ENCODE data around the gene SHC1.

DNA sequence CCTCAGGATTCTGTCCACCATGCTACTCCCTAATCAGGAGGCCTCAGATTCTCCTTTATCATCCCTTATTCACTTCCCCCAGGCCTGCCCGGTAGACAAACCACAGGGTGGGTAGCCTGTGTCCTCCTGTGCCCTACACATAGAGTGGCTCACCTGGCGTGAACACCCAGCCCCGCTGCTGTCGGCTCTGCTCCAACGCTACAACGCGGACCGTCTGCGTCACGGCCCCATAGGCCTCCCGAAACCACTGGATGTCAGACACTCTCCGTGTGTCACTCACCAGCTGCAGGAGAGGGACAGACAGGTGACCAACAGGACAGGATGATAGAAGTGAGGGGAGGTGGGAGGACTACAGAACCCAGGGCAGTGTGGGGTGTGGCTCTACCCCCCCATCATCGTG, 44.3 kb downstream of the SHC1 start:
- TF ChIP-seq, protein P1, sequence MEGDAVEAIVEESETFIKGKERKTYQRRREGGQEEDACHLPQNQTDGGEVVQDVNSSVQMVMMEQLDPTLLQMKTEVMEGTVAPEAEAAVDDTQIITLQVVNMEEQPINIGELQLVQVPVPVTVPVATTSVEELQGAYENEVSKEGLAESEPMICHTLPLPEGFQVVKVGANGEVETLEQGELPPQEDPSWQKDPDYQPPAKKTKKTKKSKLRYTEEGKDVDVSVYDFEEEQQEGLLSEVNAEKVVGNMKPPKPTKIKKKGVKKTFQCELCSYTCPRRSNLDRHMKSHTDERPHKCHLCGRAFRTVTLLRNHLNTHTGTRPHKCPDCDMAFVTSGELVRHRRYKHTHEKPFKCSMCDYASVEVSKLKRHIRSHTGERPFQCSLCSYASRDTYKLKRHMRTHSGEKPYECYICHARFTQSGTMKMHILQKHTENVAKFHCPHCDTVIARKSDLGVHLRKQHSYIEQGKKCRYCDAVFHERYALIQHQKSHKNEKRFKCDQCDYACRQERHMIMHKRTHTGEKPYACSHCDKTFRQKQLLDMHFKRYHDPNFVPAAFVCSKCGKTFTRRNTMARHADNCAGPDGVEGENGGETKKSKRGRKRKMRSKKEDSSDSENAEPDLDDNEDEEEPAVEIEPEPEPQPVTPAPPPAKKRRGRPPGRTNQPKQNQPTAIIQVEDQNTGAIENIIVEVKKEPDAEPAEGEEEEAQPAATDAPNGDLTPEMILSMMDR (IDR thresholded peaks at IDR 0.05): no peak
- TF ChIP-seq EZH2phosphoT487 (IDR thresholded peaks at IDR 0.05): no peak

All from neural progenitor cell (in vitro differentiated cells).